HG03039 (cell line): ENCODE data around the gene BUB1B.
A peak's percentile ranks its signal among the peaks of the same experiment; 100 is the strongest.
"Not testable (repeated sequence)": the region's sequence is repeated elsewhere in the genome, so short reads cannot be mapped to it uniquely, and the experiment has no call there.

ENCODE experiments used
- ATAC-seq: cut with Tn5 transposase; IDR thresholded peaks from one replicate; pipeline ENCODE4 v1.9.1; 2021; ENCODE audit warnings: mild to moderate bottlenecking, moderate library complexity; ENCODE audit not compliant: unreplicated experiment

Gene BUB1B, protein sequence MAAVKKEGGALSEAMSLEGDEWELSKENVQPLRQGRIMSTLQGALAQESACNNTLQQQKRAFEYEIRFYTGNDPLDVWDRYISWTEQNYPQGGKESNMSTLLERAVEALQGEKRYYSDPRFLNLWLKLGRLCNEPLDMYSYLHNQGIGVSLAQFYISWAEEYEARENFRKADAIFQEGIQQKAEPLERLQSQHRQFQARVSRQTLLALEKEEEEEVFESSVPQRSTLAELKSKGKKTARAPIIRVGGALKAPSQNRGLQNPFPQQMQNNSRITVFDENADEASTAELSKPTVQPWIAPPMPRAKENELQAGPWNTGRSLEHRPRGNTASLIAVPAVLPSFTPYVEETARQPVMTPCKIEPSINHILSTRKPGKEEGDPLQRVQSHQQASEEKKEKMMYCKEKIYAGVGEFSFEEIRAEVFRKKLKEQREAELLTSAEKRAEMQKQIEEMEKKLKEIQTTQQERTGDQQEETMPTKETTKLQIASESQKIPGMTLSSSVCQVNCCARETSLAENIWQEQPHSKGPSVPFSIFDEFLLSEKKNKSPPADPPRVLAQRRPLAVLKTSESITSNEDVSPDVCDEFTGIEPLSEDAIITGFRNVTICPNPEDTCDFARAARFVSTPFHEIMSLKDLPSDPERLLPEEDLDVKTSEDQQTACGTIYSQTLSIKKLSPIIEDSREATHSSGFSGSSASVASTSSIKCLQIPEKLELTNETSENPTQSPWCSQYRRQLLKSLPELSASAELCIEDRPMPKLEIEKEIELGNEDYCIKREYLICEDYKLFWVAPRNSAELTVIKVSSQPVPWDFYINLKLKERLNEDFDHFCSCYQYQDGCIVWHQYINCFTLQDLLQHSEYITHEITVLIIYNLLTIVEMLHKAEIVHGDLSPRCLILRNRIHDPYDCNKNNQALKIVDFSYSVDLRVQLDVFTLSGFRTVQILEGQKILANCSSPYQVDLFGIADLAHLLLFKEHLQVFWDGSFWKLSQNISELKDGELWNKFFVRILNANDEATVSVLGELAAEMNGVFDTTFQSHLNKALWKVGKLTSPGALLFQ

DNA sequence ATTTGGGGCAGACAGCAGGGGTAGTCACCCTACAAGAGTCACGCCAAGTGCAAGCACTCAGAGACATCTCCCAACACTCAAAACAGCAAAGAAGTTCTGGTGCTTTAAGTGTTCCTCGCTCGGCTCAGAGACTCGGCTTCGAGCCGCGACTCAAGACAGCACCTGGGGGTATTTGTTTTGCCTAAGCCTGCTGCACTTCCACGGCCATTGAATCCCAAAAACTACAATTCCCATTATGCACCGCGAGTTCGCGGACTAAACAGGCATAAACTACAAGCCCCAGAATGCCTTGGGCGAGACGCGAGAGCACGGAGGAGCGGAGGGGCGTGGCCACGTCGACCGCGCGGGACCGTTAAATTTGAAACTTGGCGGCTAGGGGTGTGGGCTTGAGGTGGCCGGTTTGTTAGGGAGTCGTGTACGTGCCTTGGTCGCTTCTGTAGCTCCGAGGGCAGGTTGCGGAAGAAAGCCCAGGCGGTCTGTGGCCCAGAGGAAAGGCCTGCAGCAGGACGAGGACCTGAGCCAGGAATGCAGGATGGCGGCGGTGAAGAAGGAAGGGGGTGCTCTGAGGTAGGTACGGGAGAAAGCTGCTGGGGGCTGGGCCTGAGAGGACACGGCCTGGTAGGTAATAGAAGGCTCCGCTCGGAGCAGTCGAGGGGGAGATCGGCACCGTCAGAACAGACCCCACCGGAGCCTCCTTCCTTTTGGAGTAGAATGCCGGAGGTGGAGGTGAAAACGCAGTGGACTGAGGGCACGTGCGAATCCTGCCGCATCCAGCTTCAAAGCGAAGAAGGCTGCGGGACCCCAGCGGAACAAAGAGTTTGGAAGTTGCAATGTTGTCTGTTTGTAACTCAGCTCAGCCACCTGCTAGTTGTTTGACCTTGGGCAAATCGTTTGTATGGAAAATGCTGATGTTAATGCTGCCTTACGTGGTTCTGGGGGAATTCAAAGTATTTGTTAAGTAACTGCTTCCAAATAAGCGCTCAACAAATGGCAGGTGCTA lies at the start of gene BUB1B:
Gene BUB1B, plus strand, starts transcription at position 381 of the 1,000 bp plus-strand sequence. Its CDS starts 152 bp downstream, at position 533.
- ATAC-seq: peak; percentile 85

DNA sequence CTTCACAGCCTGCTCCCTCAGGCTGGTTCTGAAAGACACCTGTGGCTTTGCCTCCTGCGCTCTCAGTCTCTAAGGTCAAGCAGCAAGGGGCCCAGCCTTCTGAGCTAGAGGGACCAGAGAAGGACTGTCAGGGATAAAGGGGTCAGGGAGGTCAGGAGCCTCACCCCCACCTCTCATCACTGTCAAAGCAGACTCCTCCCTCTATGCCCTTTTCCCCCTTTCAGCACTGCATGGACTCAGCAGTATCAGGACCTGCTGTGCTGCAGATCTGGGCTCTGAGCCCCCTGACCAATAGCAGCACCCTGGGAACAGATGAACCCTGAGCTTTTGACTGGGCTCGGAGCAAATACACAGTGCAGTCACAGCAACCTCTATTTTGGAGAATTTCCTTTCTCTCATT lies 49.0 kb upstream of the BUB1B start:
- no peak for ATAC-seq

DNA sequence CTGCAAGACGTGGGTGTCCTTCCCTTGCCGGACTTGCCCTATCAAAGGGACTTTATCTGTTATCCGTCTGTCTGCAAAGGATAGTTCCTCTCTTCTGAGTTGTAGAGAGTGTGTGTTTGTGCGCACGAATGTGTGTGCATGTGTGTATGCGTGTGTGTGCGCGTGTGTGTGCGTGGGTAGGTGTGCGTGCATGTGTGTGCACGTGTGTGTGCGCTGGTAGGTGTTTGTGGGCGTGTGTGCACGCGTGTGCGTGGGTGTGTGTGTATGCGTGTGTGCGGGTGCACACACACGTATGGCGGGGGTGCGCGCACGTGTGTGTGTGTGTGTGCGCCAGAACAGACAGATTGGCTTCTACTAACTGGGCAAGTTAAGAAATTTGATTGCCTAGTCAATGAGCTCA lies 48.1 kb upstream of the BUB1B start:
- no peak for ATAC-seq

DNA sequence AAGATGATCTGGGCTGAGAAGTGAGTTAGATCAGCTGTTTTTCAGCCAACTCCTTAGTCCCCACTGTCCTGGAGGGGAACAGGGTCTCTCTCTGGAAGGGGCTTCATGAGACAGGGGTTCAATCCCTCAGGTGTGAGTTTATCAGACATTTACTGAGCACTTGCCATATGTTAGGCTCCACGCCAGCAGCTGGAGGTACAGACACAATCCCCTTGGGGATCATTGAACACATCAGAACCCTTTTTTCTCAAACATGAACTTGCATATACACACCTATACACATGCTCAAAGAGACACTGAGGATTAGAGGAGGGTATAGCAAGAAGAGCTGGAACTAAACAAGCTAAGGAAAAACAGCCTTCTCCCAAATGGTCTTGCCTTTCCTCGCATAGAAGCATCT lies 46.7 kb upstream of the BUB1B start:
- no peak for ATAC-seq

DNA sequence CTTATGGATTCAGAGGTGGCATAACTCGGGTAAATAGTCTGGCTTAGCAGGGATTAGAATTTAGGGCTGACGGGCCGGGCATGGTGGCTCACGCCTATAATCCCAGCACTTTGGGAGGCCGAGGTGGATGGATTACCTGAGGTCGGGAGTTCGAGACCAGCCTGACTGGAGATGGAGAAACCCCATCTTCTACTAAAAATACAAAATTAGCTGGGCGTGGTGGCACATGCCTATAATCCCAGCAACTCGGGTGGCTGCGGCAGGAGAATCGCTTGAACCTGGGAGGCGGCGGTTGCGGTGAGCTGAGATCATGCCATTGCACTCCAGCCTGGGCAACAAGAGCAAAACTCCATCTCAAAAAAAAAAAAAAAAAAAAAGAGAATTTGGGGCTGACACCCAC lies 45.8 kb upstream of the BUB1B start:
- ATAC-seq: not testable (repeated sequence)

DNA sequence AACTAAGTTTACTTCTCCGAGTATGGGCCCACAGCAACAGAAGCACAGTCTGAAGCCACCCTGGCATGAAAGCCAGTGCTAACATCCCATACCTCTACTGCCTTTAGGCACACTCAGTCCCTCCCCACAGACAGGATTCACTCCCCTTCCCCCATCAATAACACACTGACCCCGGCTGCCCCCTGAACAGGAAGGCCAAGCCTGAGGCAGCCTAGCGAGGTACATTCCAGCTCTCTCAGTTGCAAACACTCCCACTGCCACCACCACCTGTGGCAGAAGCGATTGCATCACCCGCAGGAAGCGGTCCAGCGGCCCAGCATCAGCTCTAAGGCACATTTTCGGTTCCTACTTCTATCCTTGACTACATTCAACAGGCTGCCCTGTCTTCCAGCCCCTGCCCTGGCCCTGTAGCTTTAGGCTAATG lies 45.2 kb upstream of the BUB1B start:
- ATAC-seq: peak; percentile 76

DNA sequence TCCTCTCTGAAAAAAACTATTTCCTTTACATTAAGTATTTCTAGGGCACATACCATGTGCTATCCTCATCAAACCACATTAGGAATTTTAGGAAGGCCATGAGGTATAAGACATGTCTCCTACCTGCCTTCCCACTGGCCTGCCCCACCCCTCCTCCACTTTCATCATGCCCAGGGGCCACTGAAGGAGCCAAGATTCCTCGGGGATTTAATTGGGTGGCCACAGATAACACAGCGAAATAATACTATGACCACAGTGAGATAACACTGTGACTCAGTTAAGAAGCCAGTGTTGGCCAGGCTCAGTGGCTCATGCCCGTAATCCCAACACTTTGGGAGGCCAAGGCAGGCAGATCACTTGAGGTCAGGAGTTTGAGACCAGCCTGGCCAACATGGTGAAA lies 42.4 kb upstream of the BUB1B start:
- ATAC-seq: no peak

DNA sequence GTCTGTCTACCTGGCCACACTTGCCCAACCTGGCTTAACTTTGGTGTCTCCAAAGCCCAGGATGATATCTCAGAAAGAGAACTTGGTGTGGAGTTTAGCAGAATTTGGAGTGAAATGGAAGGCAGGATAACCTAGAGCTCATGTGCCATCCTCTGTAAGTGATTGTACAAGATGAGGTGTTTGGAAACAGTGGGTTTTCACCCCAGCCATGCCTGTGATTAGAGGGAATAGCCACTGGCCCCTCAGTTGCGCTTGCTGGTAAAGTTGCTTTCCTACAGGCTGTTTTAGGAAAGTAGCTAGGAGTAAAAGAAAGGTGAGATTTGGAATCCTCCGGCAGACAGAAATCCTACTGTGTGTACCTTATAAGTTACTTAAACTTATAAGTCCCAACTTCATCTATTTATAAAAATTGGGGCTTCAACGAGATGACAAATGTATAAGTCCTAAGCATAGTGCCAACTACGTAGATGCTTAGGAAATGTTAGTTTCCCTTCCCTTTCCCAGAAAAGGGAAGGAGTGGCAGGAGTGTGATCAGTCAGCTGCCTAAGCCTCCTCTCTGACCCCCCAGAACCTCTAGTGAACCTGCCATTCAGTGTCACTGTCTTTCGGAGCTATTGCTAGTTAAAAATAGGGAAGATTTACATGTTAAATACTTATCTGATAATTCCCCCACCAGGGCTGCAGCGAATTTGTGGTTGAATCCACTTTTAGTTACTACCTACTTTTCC lies 38.8 kb upstream of the BUB1B start:
- no peak for ATAC-seq

DNA sequence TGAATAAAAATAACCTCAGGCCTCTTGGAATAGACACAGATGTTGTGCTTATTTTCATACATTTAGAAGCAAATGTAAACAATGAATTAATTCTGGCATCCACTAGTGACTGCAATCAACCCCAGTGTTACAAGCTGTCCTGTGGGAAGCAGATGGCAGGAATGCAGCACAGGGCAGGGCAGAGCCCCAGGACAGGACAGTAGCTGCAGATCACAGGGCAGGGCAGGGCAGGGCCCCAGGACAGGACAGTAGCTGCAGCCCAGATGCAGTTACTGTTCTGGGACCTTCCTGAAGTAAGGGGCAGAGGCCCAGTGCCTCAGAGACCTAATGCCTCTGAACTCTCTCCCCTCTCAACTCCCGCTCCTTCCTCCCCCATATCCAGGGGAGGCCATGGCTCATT lies 37.9 kb upstream of the BUB1B start:
- not testable (repeated sequence) for ATAC-seq

DNA sequence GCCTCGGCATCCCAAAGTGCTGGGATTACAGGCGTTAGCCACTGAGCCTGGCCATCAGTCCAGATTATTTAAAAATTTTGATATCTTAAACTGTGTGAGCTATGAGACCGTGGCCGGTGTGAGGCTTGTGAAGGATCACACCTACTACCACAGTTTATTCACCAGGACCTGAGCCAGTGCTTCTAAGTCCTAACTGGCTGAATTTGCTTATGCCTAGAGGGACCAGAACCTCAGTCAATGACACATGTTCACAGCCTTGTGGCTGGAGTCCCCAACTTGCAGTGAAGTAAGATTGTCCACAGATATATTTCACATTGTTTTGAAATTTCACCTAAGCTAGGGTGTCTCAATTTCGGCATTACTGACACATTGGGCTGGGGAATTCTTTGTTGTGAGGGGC lies 37.0 kb upstream of the BUB1B start:
- ATAC-seq: not testable (repeated sequence)

DNA sequence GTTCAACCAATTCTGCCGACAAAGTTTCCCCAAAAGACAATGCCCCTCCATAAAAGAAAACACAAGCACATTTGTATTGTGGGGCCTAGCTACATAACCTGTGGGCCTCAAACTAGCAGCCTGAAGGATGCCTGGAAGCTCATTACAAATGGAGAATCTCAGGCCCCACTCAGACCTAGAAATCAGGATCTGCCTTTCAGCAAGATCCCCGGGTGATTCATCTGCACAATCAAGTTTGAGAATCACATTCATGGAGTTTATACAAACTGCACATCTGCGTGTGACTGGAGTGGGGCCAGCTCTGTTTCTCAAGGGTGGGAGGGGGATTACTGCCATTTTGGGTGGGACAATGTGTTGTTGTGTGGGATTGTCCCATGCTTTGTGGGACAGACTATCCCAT lies 36.5 kb upstream of the BUB1B start:
- ATAC-seq: not testable (repeated sequence)

DNA sequence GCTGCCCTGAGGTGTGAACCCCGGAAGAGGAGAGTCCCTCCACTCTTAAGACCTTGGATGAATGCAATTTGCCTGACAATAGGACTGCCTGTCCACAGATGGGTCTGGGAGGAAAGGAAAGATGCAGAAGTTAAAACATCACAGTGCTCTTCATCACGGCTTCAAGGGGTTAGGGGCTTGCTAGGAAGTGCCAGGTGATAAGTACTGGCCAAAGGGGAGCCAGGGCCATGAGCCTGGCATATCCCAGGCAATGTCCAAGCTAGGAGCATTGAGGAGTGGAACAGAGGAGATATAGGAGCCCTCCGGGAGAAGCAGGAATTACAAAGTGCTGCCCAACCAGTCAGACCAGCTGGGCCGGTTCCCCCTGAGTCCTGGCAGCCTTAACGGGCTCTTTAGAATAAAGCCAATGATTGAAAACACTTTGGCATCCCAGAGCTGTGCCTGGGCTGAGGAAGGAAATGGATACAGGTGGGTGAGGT lies 36.0 kb upstream of the BUB1B start:
- ATAC-seq: not testable (repeated sequence)

DNA sequence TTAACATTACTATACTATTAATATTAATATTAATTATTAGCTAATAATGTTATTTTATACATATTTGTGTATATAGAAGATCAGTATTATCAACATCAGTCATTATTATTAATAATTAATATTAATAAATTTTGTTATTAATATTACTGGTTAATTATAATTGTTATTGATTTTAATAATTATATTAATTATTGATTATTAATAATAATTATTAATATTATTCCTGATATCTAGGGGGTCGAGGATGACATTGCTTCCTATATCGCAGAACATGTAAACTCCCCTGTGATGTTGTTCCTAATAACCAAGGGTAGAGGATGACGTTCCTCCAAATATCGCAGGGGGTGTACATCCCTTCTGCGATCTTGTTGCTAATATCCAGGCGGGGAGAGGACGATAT lies 34.9 kb upstream of the BUB1B start:
- no peak for ATAC-seq

DNA sequence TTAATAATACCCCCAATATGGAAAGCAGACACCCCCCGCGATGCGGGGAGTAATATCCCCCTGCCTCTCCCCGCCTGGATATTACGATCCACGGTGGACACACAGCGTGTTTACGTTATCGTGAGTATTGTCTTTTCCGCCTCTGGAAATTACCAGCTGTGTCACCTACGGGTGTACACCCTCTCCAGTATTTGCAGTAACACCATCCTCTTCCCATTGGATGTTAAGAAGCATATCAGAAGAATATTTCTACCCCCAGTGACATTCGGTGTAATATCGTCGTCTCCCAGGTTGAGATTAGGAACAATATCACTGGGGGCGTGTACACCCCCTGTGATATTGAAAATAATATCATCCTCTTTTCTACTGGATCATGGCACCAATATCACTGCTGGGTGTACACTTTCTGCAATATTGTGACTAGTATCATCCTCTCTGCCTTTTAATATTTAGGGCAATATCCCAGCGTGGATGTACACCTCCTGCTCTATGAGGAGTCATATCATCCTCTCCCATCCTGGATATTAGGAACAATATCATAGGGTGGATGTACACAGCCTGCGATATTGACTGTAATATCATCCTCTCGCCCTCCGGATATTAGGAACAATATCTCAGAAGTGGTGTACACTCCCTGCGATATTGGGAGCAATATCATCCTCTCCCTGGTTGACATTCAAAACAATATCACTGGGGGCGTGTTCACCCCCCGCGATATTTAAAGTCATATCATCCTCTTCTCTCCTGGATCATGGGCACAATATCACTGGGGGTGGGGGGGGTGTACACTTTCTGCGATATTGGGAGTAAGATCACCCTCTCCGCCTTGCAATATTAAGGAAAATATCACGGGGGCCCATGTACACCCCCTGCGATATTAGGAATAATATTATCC lies 31.9 kb upstream of the BUB1B start:
- no peak for ATAC-seq

DNA sequence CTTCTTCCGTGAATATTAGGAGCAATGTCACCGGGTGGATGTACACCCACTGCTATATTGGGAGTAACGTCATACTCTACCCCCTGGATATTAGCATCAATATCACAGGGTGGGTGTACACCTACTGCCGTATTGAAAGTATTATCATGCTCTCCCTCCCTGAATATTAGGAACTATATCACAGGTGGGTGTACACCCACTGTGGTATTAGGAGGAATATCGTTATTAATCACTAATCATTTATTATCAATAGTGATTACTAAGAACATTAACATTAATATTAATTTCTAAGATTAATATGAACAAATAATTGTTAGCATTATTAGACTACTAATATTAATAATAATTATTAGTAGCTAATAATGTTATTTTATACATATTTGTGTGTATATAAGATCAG lies 30.8 kb upstream of the BUB1B start:
- ATAC-seq: no peak

DNA sequence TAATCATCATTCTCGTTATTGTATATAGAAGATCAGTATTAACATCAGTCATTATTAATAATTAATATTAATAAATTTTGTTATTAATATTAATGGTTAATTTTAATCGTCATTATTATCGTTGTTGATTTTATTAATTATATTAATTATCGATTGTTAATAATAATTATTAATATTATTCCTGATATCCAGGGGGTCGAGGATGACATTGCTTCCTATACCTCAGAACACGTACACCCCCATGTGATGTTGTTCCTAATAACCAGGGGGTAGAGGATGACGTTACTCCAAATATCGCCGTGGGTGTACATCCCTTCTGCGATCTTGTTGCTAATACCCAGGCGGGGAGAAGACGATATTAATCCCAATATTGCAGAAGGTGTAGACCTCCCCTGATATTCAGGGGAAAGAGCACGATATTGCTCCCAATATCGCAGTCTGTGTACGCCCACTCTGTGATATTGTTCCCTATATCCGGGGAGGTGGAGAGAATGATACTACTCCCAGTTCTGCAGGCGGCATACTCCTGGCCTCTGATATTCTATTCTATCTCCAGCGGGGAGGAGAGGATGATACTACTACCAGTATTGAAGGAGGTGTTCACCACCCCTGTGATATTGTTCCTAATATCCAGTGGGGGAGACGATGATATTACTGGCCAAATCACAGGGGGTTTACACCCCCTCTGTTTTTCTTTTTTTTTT lies 29.9 kb upstream of the BUB1B start:
- ATAC-seq: no peak

DNA sequence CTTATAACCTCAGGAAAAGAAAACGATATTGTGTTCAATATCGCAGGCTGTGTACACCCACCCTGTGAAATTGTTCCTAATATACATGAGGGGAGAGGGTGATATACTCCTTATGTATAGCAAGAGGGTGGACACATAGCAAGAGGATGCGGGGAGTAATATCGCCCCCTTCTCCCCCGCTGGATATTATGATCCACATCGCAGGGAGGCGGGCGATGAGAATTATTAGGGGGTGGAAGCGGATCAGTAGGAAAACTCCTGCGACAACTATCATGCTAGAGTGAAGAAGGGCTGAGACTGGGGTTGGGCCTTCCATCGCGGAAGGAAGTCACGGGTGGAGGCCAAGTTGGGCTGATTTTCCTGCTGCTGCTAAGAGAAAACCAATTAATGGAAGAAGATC lies 27.3 kb upstream of the BUB1B start:
- no peak for ATAC-seq

DNA sequence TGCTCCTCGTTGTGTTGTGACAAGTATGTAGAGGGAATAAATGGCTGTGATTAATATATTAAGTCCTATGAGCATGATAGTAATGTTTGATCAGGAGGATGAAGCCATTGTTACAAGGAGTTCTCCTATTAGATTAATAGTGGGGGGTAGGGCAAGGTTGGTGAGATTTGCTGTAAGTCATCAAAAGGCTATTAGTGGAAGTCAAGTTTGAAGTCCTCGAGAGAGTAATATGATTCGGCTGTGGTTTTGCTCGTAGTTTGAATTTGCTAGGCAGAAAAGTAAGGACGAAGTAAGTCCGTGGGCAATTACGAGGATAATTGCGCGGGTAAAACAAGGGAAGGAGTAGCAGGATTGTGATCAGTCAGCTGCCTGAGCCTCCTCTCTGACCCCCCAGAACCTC lies 26.0 kb upstream of the BUB1B start:
- no peak for ATAC-seq
